ENCODE data around the gene BAIAP2L2.

BAIAP2L2 gene

GRCh38 chr22:38036392-38037062, 74.0 kb downstream of the BAIAP2L2 start:
- Histone ChIP-seq H3K27ac (no peak overlapping the region), H3K9ac (ENCODE audit: insufficient read length) (no peak overlapping the region), H3K4me3 (no peak overlapping the region), H3K9me3 (ENCODE audit: low read depth, low read length) (no peaks in the 10 kb centered on the region), H3K36me3 (ENCODE audit: insufficient read depth, low read length) (no peaks in the 10 kb centered on the region)
- DNase-seq (ENCODE audit: low read depth, low spot score): no peak
- TF ChIP-seq POLR2AphosphoS5 (IDR thresholded peaks at IDR 0.05; ENCODE audit: borderline replicate concordance, low read depth, low read length): no peak
- no peak for TF ChIP-seq FOXP2 (optimal IDR thresholded peaks at IDR 0.05; ENCODE audit: control extremely low read depth, extremely low read length, insufficient read depth)
- TF ChIP-seq EZH2 (IDR thresholded peaks at IDR 0.05): no peak

DNA sequence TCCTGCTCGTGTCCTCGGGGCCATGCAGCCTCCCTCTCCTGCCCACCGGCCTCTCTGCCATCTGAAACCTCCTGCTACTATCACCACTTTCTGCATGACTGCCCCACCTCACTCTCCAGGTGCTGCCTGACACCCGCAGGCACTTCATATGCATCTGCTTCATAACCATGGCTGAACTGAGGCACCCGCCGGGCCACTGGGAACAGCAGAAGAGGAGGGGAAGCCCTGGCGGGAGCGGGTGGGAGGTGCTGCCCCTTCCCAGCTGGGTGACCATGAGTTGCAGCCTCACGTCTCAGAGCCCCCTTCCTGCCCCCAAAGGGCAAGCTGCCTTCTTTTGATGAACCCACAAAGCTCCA, 75.0 kb downstream of the BAIAP2L2 start:
- Histone ChIP-seq H3K4me3 (no peak overlapping the region), H3K9me3 (ENCODE audit: low read depth, low read length) (no peaks in the 10 kb centered on the region), H3K36me3 (ENCODE audit: insufficient read depth, low read length) (no peaks in the 10 kb centered on the region), H3K9ac (ENCODE audit: insufficient read length) (no peak overlapping the region), H3K27ac (no peak overlapping the region)
- no peak for DNase-seq (ENCODE audit: low read depth, low spot score)
- TF ChIP-seq POLR2AphosphoS5 (IDR thresholded peaks at IDR 0.05; ENCODE audit: borderline replicate concordance, low read depth, low read length) (no peak), EZH2 (IDR thresholded peaks at IDR 0.05) (no peak), FOXP2 (optimal IDR thresholded peaks at IDR 0.05; ENCODE audit: control extremely low read depth, extremely low read length, insufficient read depth) (no peak)

All from SK-N-MC (cell line).